SIG-M5 treated with dmso at 0.1 percent for 504 hours (cell line): Measurements from ENCODE around the gene CTU2.

Experiments used
- DNase-seq: peaks from one replicate; lab custom pipeline; 2025; ENCODE audit not compliant: unreplicated experiment; lab: John Stamatoyannopoulos, UW

Gene CTU2

DNA sequence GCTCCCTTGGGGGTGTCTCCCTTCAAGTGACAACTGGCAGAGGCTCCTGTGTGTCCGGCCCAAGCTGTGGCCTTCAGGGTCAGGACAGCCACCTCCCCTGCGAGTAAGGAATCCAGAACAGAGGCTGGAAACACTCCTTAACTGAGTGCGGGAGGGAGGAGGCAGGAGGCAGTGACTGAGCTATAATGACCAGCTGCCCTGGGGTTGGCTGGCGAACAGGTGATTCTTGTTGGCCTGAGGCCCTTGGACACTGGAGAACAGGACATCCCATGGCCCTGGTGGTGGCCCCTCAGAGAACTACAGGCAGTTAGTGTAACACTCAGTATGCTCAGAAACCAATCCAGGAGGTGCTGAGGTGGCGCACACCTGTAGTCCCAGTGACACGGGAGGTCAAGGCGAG, 10.6 kb upstream of the CTU2 start:
- no peak for DNase-seq

DNA sequence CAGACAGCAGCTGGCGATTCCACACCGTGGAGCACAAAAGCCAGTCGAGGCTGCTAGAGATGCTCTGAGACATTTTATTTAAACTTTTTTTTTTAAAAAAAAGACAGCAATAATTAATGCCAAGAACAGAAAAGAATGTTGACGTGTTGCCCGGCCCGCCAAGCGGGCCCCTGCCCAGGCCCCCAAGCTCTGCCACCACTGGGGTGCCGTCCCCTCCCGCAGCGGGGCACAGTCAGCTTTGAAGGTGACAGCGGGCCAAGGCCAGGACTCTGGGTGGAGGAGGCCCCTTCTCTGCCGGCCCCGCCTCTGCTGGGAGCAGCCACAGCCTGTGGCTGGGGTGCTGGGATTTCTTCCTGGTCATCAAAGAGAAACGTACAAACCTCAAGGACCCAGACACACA, 9.9 kb upstream of the CTU2 start:
- no peak for DNase-seq

GRCh38 chr16:88697116-88697830, 9.0 kb upstream of the CTU2 start:
- DNase-seq = no peak

- DNase-seq = no peak
Measured at GRCh38 chr16:88697831-88698615, 8.3 kb upstream of the CTU2 start.

- DNase-seq = no peak
Measured at GRCh38 chr16:88698646-88699045, 7.7 kb upstream of the CTU2 start.

- no peak for DNase-seq
Measured at GRCh38 chr16:88699180-88699579, 7.1 kb upstream of the CTU2 start.

- DNase-seq = no peak
Measured at GRCh38 chr16:88700322-88700635, 6.0 kb upstream of the CTU2 start.

DNA sequence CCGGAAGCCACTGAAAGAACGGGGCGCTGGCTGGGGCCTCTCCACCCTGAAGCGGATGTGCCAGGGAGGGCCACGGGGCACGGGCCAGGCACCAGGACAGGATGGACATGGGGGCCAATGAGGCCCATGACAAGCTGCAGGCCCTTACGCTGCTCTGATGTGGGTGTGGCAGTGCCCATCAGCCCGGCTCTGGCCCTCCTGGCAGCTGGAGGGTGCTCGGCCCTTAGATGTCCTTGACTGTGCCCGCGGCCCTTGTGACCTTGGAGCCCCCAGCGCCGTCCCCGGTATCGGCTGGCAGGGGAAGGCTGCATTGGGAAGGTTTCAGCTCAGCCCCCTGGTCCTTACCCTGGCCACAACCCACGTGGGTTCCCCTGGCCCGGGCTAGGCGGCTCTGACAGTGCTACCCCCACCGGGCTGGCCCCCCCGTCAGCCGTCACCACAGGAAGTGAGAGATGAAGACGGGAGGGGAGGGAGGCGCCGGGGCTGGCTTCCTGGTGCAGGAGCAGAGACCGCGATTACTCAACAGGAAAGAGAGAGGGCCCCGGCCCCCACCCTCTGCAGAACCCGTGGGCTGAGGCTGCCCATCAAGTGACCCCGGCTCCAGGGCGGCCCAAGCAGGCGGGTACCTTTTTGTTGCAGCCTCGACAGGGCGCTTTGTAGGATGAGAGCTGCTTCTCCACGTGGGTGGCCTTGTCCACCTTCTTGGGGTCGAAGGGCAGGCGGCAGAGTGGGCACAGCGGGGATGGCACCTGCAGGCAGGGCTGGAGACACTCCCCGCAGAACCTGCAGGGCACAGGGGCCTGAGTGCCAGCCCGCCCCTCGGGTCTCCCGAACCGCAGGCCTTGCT, 5.4 kb upstream of the CTU2 start:
- DNase-seq = peak; percentile 90

GRCh38 chr16:88701581-88702370, 4.5 kb upstream of the CTU2 start:
- no peak for DNase-seq

DNA sequence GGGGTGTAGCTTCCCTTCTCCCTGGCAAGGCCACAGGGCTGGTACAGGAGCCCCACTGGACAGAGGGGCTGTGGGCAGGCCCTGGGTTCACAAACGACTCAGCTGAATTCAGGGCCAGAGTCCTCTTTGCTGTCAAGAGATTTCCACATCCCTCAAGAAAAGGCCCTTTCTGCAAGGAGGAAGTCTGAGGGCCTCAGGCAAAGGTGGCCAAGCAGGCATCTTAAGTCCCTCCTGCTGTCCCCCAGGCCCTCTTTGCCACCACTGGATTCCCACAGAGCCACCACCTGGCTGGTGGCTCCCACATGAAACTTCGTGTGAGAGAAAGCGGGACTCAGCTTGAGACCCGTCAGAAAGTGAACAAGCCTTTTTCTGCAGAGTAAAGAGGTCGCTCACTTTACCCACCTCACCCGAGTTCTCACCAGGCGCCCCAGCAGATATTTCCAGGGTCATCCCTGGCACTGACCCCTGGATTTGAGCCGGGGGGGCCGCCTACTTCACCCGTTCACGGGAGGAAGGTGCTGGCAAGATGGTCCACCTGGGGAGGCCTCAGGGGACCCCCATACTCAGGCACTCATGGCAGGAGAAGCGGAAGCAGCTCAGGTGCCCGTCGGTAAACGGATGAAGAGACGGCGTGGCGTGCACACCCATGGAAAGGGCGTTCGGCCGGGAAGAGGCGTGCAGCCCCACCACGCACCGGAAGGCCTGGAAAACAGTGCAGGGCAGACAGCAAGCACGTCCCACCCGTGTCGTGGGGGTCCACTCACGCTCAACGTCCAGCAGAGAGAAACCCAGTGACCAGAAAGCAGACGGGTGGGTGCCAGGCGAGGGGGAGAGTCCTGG, 3.7 kb upstream of the CTU2 start:
- peak; percentile 40 for DNase-seq

DNA sequence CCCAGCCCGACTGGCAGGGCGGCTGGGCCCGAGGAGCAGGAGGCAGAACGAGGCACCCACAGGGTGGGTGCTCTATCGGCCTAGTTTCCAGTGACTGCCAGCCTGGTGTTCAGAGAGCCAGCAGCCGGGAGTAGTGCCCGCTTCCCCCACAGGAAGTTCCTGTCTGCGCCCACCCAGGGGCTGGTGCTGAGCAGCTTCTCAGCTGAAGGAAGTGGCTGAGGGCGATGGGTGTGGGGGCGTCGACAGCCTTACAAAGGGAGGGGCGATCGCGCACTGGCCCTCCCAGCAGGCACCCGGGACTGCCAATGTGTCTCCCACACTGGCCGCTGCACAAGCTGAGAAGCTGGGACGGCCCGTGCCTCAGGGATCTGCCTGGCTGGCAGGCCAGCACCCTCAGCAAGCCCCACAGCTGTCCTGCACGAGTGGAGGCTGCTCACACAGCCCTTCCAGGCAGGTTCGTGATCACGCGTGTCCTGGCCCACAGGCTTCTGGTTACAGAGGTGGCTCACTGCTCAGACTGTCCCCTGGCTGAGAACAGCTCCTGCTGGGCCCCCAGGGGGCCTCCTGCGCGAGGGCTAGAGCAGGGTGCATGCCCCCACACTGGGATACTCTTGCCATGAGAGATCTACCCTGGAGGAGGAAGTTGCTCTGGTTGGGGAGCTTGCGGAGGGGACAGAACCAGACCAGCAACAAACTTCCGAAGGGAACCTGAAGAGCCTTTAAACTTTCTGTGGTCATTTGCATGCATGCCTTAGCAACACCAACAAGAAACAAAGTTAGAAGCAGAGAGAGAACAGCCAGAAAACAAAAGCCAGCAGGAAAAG, 2.6 kb upstream of the CTU2 start:
- peak; percentile 82 for DNase-seq

DNA sequence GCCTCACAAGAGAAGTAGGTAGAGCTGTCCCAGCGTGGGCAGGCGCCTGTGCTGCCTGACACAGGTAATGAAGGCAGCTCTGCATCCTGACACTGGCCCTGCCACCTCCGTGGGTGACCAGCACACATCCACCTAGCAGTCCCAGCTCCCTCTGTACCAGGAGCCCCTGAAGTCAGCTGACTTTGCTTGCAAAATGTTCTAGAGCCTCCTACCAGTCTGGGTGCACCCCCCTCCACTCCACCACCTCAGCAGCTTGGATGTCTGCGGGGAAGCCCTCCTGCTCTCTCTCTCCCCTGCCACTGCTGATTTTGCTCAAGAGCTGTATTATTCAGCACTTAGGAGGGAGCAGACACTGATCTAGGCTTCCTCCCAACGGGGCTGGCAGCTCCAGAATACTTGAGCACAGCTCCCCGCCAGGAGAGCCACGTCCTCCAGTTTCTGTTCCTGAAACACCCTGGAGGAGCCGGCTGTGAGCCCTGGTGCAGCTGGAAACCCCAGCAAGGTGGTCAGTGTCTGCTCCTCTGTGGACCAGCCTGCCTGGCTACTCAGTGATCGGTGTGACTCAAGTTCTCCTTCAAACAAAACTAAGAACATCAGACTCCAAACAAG, 1.1 kb upstream of the CTU2 start:
- peak; percentile 89 for DNase-seq

GRCh38 chr16:88705801-88706228, 488 bp upstream of the CTU2 start:
- no peak for DNase-seq

GRCh38 chr16:88706965-88707826, 893 bp downstream of the CTU2 start:
- no peak for DNase-seq

DNA sequence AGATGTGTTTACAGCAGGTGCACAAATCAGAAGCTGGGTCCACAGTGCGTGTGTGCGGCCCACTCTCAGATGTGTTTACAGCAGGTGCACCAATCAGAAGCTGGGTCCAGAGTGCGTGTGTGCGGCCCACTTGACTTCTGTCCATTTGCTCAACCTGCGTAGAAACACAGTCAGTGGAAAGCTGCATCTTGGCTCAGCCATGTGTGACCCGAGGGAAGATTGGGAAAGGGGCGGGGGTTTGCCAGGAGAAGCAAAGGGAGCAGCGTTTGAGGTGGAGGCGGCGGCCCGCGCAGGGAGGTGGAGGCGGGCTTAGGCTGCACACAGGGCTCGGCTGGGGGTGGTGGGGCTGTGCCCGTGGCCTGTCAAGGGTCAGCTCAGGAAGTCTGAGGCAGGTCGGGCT, 4.3 kb downstream of the CTU2 start:
- DNase-seq = no peak

DNA sequence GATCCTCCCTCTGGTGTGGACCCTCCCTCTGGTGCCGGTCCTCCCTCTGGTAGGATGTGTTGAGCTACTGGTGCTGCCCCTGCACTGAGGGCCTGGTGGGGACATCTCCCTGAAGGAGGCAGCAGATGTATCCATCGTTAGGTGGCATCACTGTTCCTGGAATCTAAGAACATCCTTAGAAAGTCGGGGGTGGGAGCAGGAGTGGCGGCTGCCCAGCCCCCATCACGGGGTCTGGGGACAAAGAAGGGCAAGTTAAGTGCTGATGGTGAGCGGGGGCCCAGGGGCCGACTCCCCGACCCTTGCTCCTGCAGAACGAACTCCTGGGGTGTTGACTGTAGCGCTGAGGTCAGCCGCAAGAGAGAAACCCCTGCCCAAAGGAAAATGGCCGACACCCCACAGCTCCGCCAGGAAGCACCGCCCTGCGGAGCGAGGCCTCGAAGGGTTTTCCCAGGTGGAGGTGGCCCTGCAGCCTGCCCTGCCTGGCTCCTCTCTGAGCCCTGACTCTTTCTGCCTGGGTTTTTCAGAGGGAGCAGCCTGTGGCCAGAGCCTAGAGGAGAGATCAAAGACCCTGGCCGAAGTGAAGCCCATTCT, 5.5 kb downstream of the CTU2 start:
- no peak for DNase-seq

DNA sequence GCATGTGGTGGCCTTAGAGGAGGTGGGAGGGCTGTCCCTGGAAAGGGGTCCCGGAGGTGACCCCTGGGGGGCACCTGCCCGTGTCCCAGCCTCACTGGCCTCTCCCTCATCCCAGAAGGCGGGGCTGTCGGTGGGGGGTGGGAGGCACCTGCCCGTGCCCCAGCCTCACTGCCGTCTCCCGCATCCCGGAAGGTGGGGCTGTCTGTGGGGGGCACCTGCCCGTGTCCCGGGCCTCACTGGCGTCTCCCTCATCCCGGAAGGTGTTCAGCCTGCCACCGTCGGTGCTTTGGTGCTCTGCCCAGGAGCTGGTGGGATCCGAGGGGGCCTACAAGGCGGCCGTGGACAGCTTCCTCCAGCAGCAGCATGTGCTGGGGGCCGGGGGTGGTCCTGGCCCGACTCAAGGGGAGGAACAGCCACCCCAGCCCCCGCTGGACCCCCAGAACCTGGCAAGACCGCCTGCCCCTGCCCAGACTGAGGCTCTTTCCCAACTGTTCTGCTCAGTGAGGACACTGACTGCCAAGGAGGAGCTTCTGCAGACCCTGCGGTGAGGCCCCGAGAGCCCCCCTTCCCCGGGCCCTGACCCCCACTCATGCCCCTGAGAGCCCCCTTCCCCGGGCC, 6.2 kb downstream of the CTU2 start:
- DNase-seq = no peak
